Measurements from ENCODE around the gene FUT4. TPM values are rescaled to one million over a fixed set of nuclear protein-coding genes. Genes with fewer than 3 reads are reported as not detected.

Gene FUT4
- total RNA-seq, 1 experiment from 2014 or later, result 0.23 TPM

GRCh38 chr11:94539420-94539819 lies 4.3 kb upstream of the FUT4 start:
- no peaks in the 10 kb centered on the region for H3K27me3 Mint-ChIP-seq (ENCODE audit: insufficient read depth, unreplicated experiment)
- TF ChIP-seq CTCF (IDR thresholded peaks at IDR 0.05; ENCODE audit: unreplicated experiment), result no peak
- BruUV-seq (replicated peaks), result no TSS peak
- H3K36me3 Mint-ChIP-seq (ENCODE audit: insufficient read depth, unreplicated experiment), result peaks cover 7% of the 10 kb centered on the region
- no peak overlapping the region for H3K27ac Mint-ChIP-seq (ENCODE audit: low read depth, unreplicated experiment)
- intact Hi-C loops (cut with micrococcal nuclease), result no loop called here
- no peak for DNase-seq (ENCODE audit: unreplicated experiment)
- no peaks in the 10 kb centered on the region for H3K9me3 Mint-ChIP-seq (ENCODE audit: unreplicated experiment)
- CTCF ChIA-PET, result interaction anchor here (0.6 to 1.6 kb wide), 2 partner anchors 18 to 744 kb away, joined by 4 read pairs; no protein-coding TSS in a partner anchor
- POLR2A ChIA-PET, result no interaction called here
- no peak overlapping the region for H3K4me3 Mint-ChIP-seq (ENCODE audit: unreplicated experiment)
- peaks cover 30% of the 10 kb centered on the region for H3K4me1 Mint-ChIP-seq (ENCODE audit: insufficient read depth, unreplicated experiment)

- ChIA-PET POLR2A (interaction anchor here (0.7 to 1.0 kb wide), 2 partner anchors 9 to 669 kb away, joined by 3 to 4 read pairs; no protein-coding TSS in a partner anchor), CTCF (interaction anchor here (1.4 kb wide), 2 partner anchors 18 to 25 kb away, joined by 4 read pairs; no protein-coding TSS in a partner anchor)
- intact Hi-C loops (cut with micrococcal nuclease), result no loop called here
- DNase-seq (ENCODE audit: unreplicated experiment), result no peak
- H3K36me3 Mint-ChIP-seq (ENCODE audit: insufficient read depth, unreplicated experiment), result peaks cover 7% of the 10 kb centered on the region
- H3K4me1 Mint-ChIP-seq (ENCODE audit: insufficient read depth, unreplicated experiment), result peaks cover 5% of the 10 kb centered on the region
- no peaks in the 10 kb centered on the region for H3K9me3 Mint-ChIP-seq (ENCODE audit: unreplicated experiment)
- no peaks in the 10 kb centered on the region for H3K27me3 Mint-ChIP-seq (ENCODE audit: insufficient read depth, unreplicated experiment)
- no peak overlapping the region for H3K27ac Mint-ChIP-seq (ENCODE audit: low read depth, unreplicated experiment)
- BruUV-seq (replicated peaks), result no TSS peak
- H3K4me3 Mint-ChIP-seq (ENCODE audit: unreplicated experiment), result peak overlapping the region; percentile 66
- no peak for TF ChIP-seq CTCF (IDR thresholded peaks at IDR 0.05; ENCODE audit: unreplicated experiment)
Measured at GRCh38 chr11:94544646-94545263, 1.0 kb downstream of the FUT4 start.

GRCh38 chr11:94545264-94546161 lies 1.8 kb downstream of the FUT4 start:
- BruUV-seq (replicated peaks), result no TSS peak
- POLR2A ChIA-PET, result no interaction called here
- H3K36me3 Mint-ChIP-seq (ENCODE audit: insufficient read depth, unreplicated experiment), result peaks cover 7% of the 10 kb centered on the region
- TF ChIP-seq CTCF (IDR thresholded peaks at IDR 0.05; ENCODE audit: unreplicated experiment), result no peak
- peak overlapping the region; percentile 47 for H3K4me3 Mint-ChIP-seq (ENCODE audit: unreplicated experiment)
- H3K9me3 Mint-ChIP-seq (ENCODE audit: unreplicated experiment), result no peaks in the 10 kb centered on the region
- intact Hi-C loops (cut with micrococcal nuclease), result no loop called here
- peaks cover 5% of the 10 kb centered on the region for H3K4me1 Mint-ChIP-seq (ENCODE audit: insufficient read depth, unreplicated experiment)
- H3K27ac Mint-ChIP-seq (ENCODE audit: low read depth, unreplicated experiment), result no peak overlapping the region
- CTCF ChIA-PET, result interaction anchor here (0.5 to 1.4 kb wide), 5 partner anchors 10 to 282 kb away, joined by 3 to 4 read pairs (median 3); no protein-coding TSS in a partner anchor
- DNase-seq (ENCODE audit: unreplicated experiment), result no peak
- no peaks in the 10 kb centered on the region for H3K27me3 Mint-ChIP-seq (ENCODE audit: insufficient read depth, unreplicated experiment)

GRCh38 chr11:94546162-94546470 lies 2.4 kb downstream of the FUT4 start:
- DNase-seq (ENCODE audit: unreplicated experiment), result no peak
- no peak for TF ChIP-seq CTCF (IDR thresholded peaks at IDR 0.05; ENCODE audit: unreplicated experiment)
- H3K9me3 Mint-ChIP-seq (ENCODE audit: unreplicated experiment), result no peaks in the 10 kb centered on the region
- no peak overlapping the region for H3K27ac Mint-ChIP-seq (ENCODE audit: low read depth, unreplicated experiment)
- H3K4me1 Mint-ChIP-seq (ENCODE audit: insufficient read depth, unreplicated experiment), result peaks cover 5% of the 10 kb centered on the region
- no TSS peak for BruUV-seq (replicated peaks)
- intact Hi-C loops (cut with micrococcal nuclease), result no loop called here
- POLR2A ChIA-PET, result interaction anchor here (0.6 kb wide), 1 partner anchor 19 kb away, joined by 3 read pairs; no protein-coding TSS in a partner anchor
- H3K4me3 Mint-ChIP-seq (ENCODE audit: unreplicated experiment), result peak overlapping the region; percentile 47
- H3K36me3 Mint-ChIP-seq (ENCODE audit: insufficient read depth, unreplicated experiment), result peaks cover 7% of the 10 kb centered on the region
- CTCF ChIA-PET, result interaction anchor here (0.5 to 1.4 kb wide), 5 partner anchors 10 to 282 kb away, joined by 3 to 4 read pairs (median 3); no protein-coding TSS in a partner anchor
- H3K27me3 Mint-ChIP-seq (ENCODE audit: insufficient read depth, unreplicated experiment), result no peaks in the 10 kb centered on the region

All from MCF 10A (cell line).